BLaER1 (cell line): ENCODE measurements around the gene KRTCAP2.
A peak's percentile ranks its signal among the peaks of the same experiment; 100 is the strongest.
"Not testable (repeated sequence)": the region's sequence is repeated elsewhere in the genome, so short reads cannot be mapped to it uniquely, and the experiment has no call there.

Experiments
- H3K27ac ChIP-seq: shearing (Covaris generic); formaldehyde crosslinking; 2 replicates; pipeline ENCODE4 v1.8.1; 2022
- H3K27me3 ChIP-seq: shearing (Covaris generic); formaldehyde crosslinking; 2 replicates; pipeline ENCODE4 v1.8.1; 2022
- H3K36me3 ChIP-seq: shearing (Covaris generic); formaldehyde crosslinking; 2 replicates; pipeline ENCODE4 v1.8.1; 2022
- H3K4me1 ChIP-seq: shearing (Covaris generic); formaldehyde crosslinking; 2 replicates; pipeline ENCODE4 v1.8.1; 2022
- H3K4me2 ChIP-seq: shearing (Covaris generic); formaldehyde crosslinking; 2 replicates; pipeline ENCODE4 v1.8.1; 2022
- H3K4me3 ChIP-seq: shearing (Covaris generic); formaldehyde crosslinking; 2 replicates; pipeline ENCODE4 v1.8.1; 2022
- H3K9ac ChIP-seq: shearing (Covaris generic); formaldehyde crosslinking; 2 replicates; pipeline ENCODE4 v1.8.1; 2022
- H3K9me3 ChIP-seq: shearing (Covaris generic); formaldehyde crosslinking; 2 replicates; pipeline ENCODE4 v1.8.1; 2022
- H4K20me1 ChIP-seq: shearing (Covaris generic); formaldehyde crosslinking; 2 replicates; pipeline ENCODE4 v1.8.1; 2022
- Cebpa-rat ChIP-seq: shearing (Covaris generic); IDR thresholded peaks from 2 replicates; pipeline ENCODE4 v1.8.1; 2022

Gene KRTCAP2

GRCh38 chr1:155199792-155200191 lies 26.7 kb upstream of the KRTCAP2 start:
- H3K4me2 ChIP-seq, result no peak overlapping the region
- H3K36me3 ChIP-seq, result peaks cover 69% of the 10 kb centered on the region
- H4K20me1 ChIP-seq, result no peaks in the 10 kb centered on the region
- peaks cover 11% of the 10 kb centered on the region for H3K4me1 ChIP-seq
- no peaks in the 10 kb centered on the region for H3K27me3 ChIP-seq
- no peak overlapping the region for H3K27ac ChIP-seq
- no peak overlapping the region for H3K4me3 ChIP-seq
- TF ChIP-seq Cebpa-rat, result no peak
- no peak overlapping the region for H3K9ac ChIP-seq
- H3K9me3 ChIP-seq, result no peaks in the 10 kb centered on the region

- H4K20me1 ChIP-seq, result no peaks in the 10 kb centered on the region
- no peaks in the 10 kb centered on the region for H3K27me3 ChIP-seq
- H3K9ac ChIP-seq, result no peak overlapping the region
- TF ChIP-seq Cebpa-rat, result no peak
- H3K27ac ChIP-seq, result no peak overlapping the region
- H3K36me3 ChIP-seq, result peaks cover 69% of the 10 kb centered on the region
- no peaks in the 10 kb centered on the region for H3K9me3 ChIP-seq
- H3K4me2 ChIP-seq, result no peak overlapping the region
- peaks cover 21% of the 10 kb centered on the region for H3K4me1 ChIP-seq
- no peak overlapping the region for H3K4me3 ChIP-seq
Measured at GRCh38 chr1:155198547-155198906, 25.4 kb upstream of the KRTCAP2 start.

GRCh38 chr1:155197901-155198546 lies 24.9 kb upstream of the KRTCAP2 start:
- H3K36me3 ChIP-seq, result peaks cover 65% of the 10 kb centered on the region
- H3K4me2 ChIP-seq, result no peak overlapping the region
- H3K9ac ChIP-seq, result no peak overlapping the region

GRCh38 chr1:155196893-155197638 lies 24.0 kb upstream of the KRTCAP2 start:
- Histone ChIP-seq H3K4me2 (no peak overlapping the region), H3K27me3 (no peaks in the 10 kb centered on the region)

More at GRCh38 chr1:155197901-155198546, 24.9 kb upstream of the KRTCAP2 start:
- H3K4me1 ChIP-seq, result peaks cover 26% of the 10 kb centered on the region
- H3K4me3 ChIP-seq, result no peak overlapping the region
- no peaks in the 10 kb centered on the region for H3K27me3 ChIP-seq
- no peak for TF ChIP-seq Cebpa-rat
- no peaks in the 10 kb centered on the region for H3K9me3 ChIP-seq
- H4K20me1 ChIP-seq, result no peaks in the 10 kb centered on the region
- H3K27ac ChIP-seq, result no peak overlapping the region

GRCh38 chr1:155196103-155196892 lies 23.2 kb upstream of the KRTCAP2 start:
- Histone ChIP-seq H3K9me3 (no peaks in the 10 kb centered on the region), H3K9ac (no peak overlapping the region), H3K4me3 (no peak overlapping the region), H4K20me1 (no peaks in the 10 kb centered on the region), H3K27ac (no peak overlapping the region), H3K4me2 (no peak overlapping the region), H3K4me1 (peaks cover 37% of the 10 kb centered on the region), H3K36me3 (peaks cover 48% of the 10 kb centered on the region), H3K27me3 (no peaks in the 10 kb centered on the region)
- TF ChIP-seq Cebpa-rat, result no peak

More at GRCh38 chr1:155196893-155197638, 24.0 kb upstream of the KRTCAP2 start:
- Histone ChIP-seq H3K9me3 (no peaks in the 10 kb centered on the region), H3K4me3 (no peak overlapping the region), H3K4me1 (peaks cover 35% of the 10 kb centered on the region), H4K20me1 (no peaks in the 10 kb centered on the region), H3K36me3 (peaks cover 55% of the 10 kb centered on the region), H3K9ac (no peak overlapping the region), H3K27ac (no peak overlapping the region)
- TF ChIP-seq Cebpa-rat, result no peak

GRCh38 chr1:155195201-155196102 lies 22.3 kb upstream of the KRTCAP2 start:
- no peaks in the 10 kb centered on the region for H3K27me3 ChIP-seq
- H3K4me3 ChIP-seq, result peak overlapping the region; percentile 63
- H3K9me3 ChIP-seq, result no peaks in the 10 kb centered on the region
- peak overlapping the region; percentile 99 for H3K4me2 ChIP-seq
- no peak for TF ChIP-seq Cebpa-rat
- H3K36me3 ChIP-seq, result peaks cover 40% of the 10 kb centered on the region
- H3K27ac ChIP-seq, result no peak overlapping the region
- H3K4me1 ChIP-seq, result peaks cover 37% of the 10 kb centered on the region
- no peaks in the 10 kb centered on the region for H4K20me1 ChIP-seq
- no peak overlapping the region; the same call in 1 of the 2 replicates for H3K9ac ChIP-seq

- peak overlapping the region; percentile 63 for H3K4me3 ChIP-seq
- peak overlapping the region; percentile 82 for H3K27ac ChIP-seq
- peaks cover 37% of the 10 kb centered on the region for H3K4me1 ChIP-seq
- not testable (repeated sequence) for H3K9me3 ChIP-seq, H3K27me3 ChIP-seq, H4K20me1 ChIP-seq
- peak overlapping the region; percentile 99 for H3K4me2 ChIP-seq
- peaks cover 28% of the 10 kb centered on the region for H3K36me3 ChIP-seq
- peak overlapping the region; percentile 75 for H3K9ac ChIP-seq
Measured at GRCh38 chr1:155193991-155194240, 20.8 kb upstream of the KRTCAP2 start.

GRCh38 chr1:155193275-155193990 lies 20.3 kb upstream of the KRTCAP2 start:
- Histone ChIP-seq H3K27me3 (no peaks in the 10 kb centered on the region), H3K4me2 (peak overlapping the region; percentile 99), H3K4me3 (peak overlapping the region; percentile 63), H3K9ac (peak overlapping the region; percentile 75), H3K27ac (peak overlapping the region; percentile 82), H3K9me3 (no peaks in the 10 kb centered on the region), H3K36me3 (peaks cover 23% of the 10 kb centered on the region), H4K20me1 (no peaks in the 10 kb centered on the region), H3K4me1 (peaks cover 37% of the 10 kb centered on the region)
- no peak for TF ChIP-seq Cebpa-rat
